Trophoblast cell (in vitro differentiated cells and primary cell): ENCODE data around the gene HOXB7.

Experiments used
- DNase-seq, 2 donors: peaks; one replicate each; pipeline ENCODE4 v3.0.0-alpha.2; 2016
- H2AFZ ChIP-seq: 2 replicates; pipeline ENCODE4 v1.6.1; 2013; ENCODE audit warnings: low read length, moderate library complexity, mild to moderate bottlenecking; ENCODE audit not compliant: insufficient read depth, poor library complexity
- H2AK5ac ChIP-seq: 2 replicates; pipeline ENCODE4 v1.6.1; 2013; ENCODE audit warnings: mild to moderate bottlenecking, low read length
- H2BK120ac ChIP-seq: 2 replicates; pipeline ENCODE4 v1.6.1; 2013; ENCODE audit warnings: low read length, mild to moderate bottlenecking, moderate library complexity; ENCODE audit not compliant: insufficient read depth, poor library complexity
- H2BK12ac ChIP-seq: 2 replicates; pipeline ENCODE4 v1.6.1; 2013; ENCODE audit warnings: mild to moderate bottlenecking, low read length, moderate library complexity
- H2BK5ac ChIP-seq: 2 replicates; pipeline ENCODE4 v1.6.1; 2013; ENCODE audit warnings: low read length, low read depth, moderate library complexity, mild to moderate bottlenecking; ENCODE audit not compliant: poor library complexity
- H3K14ac ChIP-seq: 2 replicates; pipeline ENCODE4 v1.6.1; 2013; ENCODE audit warnings: mild to moderate bottlenecking, low read length
- H3K18ac ChIP-seq: 2 replicates; pipeline ENCODE4 v1.6.1; 2013; ENCODE audit warnings: mild to moderate bottlenecking, low read length
- H3K23ac ChIP-seq: 2 replicates; pipeline ENCODE4 v1.6.1; 2013; ENCODE audit warnings: low read length
- H3K27ac ChIP-seq: 2 replicates; pipeline ENCODE4 v1.5.1; 2013; ENCODE audit warnings: low read depth, mild to moderate bottlenecking, inconsistent platforms, low read length, moderate library complexity
- H3K27me3 ChIP-seq: 2 replicates; pipeline ENCODE4 v1.6.1; 2013; ENCODE audit warnings: inconsistent platforms, mild to moderate bottlenecking, low read length, moderate library complexity; ENCODE audit not compliant: insufficient read depth
- H3K36me3 ChIP-seq, 2 experiments: 1 replicate in 1 of 2; 2 replicates in 1 of 2; pipeline ENCODE4 v1.6.1; 2013; ENCODE audit warnings: low read length in 2 of 2, mild to moderate bottlenecking in 2 of 2, moderate library complexity in 1 of 2; ENCODE audit not compliant: insufficient read depth in 2 of 2, control insufficient read depth in 1 of 2
- H3K4ac ChIP-seq: 2 replicates; pipeline ENCODE4 v1.6.1; 2013; ENCODE audit warnings: low read depth, mild to moderate bottlenecking, low read length, moderate library complexity
- H3K4me1 ChIP-seq, 2 experiments: 1 replicate in 1 of 2; 2 replicates in 1 of 2; pipeline ENCODE4 v1.6.1; 2013; ENCODE audit warnings: low read length in 2 of 2, mild to moderate bottlenecking in 2 of 2, moderate library complexity in 1 of 2; ENCODE audit not compliant: insufficient read depth in 2 of 2, control insufficient read depth in 1 of 2
- H3K4me2 ChIP-seq: 2 replicates; pipeline ENCODE4 v1.6.1; 2013; ENCODE audit warnings: inconsistent platforms, mild to moderate bottlenecking, low read length, moderate library complexity
- H3K4me3 ChIP-seq: 2 replicates; pipeline ENCODE4 v1.5.1; 2013; ENCODE audit warnings: mild to moderate bottlenecking, low read depth, low read length, inconsistent platforms
- H3K79me1 ChIP-seq: one replicate; pipeline ENCODE4 v1.6.1; 2013; ENCODE audit warnings: low read length
- H3K79me2 ChIP-seq: 2 replicates; pipeline ENCODE4 v1.6.1; 2013; ENCODE audit warnings: low read length, mild to moderate bottlenecking; ENCODE audit not compliant: control insufficient read depth, insufficient read depth, poor library complexity
- H3K9ac ChIP-seq: 2 replicates; pipeline ENCODE4 v1.6.1; 2013; ENCODE audit warnings: mild to moderate bottlenecking, low read length
- H3K9me3 ChIP-seq: 2 replicates; pipeline ENCODE4 v1.6.1; 2013; ENCODE audit warnings: low read depth, mild to moderate bottlenecking, control low read depth, inconsistent platforms, low read length; ENCODE audit not compliant: insufficient read depth
- H4K12ac ChIP-seq: 2 replicates; pipeline ENCODE4 v1.6.1; 2013; ENCODE audit warnings: low read depth, mild to moderate bottlenecking, low read length, moderate library complexity
- H4K8ac ChIP-seq: 2 replicates; pipeline ENCODE4 v1.6.1; 2013; ENCODE audit warnings: low read depth, mild to moderate bottlenecking, low read length, moderate library complexity
- H4K91ac ChIP-seq: one replicate; pipeline ENCODE4 v1.6.1; 2013; ENCODE audit warnings: low read depth, mild to moderate bottlenecking, low read length, moderate library complexity
- WGBS: extraction: QIAGEN DNeasy Blood & Tissue Kit; methylation state at CpG from one replicate; pipeline ENCODE4 v1.1.7; 2013; ENCODE audit warnings: missing lambda C conversion rate; ENCODE audit not compliant: insufficient read length, insufficient coverage; ENCODE audit errors: extremely low coverage; 5-methylcytosine and 5-hydroxymethylcytosine counted together

The HOXB7 gene

GRCh38 chr17:48586355-48587258 lies 24.2 kb downstream of the HOXB7 start:
- H3K23ac ChIP-seq, result no peak overlapping the region
- peak overlapping the region; percentile 24 for H2BK120ac ChIP-seq
- peak overlapping the region; percentile 35 for H2AFZ ChIP-seq
- no peak for DNase-seq
- H3K4me1 ChIP-seq, result peaks cover 33 to 42% of the 10 kb centered on the region in 2 experiments
- H4K91ac ChIP-seq, result peak overlapping the region; percentile 49
- peaks cover 11% of the 10 kb centered on the region for H3K79me1 ChIP-seq
- no peak overlapping the region for H3K9ac ChIP-seq
- peak overlapping the region; percentile 15 for H3K18ac ChIP-seq
- no peak overlapping the region for H3K14ac ChIP-seq
- H3K4me2 ChIP-seq, result peak overlapping the region; percentile 64
- H3K27me3 ChIP-seq, result peaks cover 3% of the 10 kb centered on the region
- peak overlapping the region; percentile 29 for H2AK5ac ChIP-seq
- H4K12ac ChIP-seq, result no peak overlapping the region
- WGBS, result no CpG with 5 or more reads among the region's 34 CpGs
- H3K4ac ChIP-seq, result no peak overlapping the region
- H3K36me3 ChIP-seq, result no peaks in the 10 kb centered on the region
- peaks cover 2% of the 10 kb centered on the region for H3K79me2 ChIP-seq
- peak overlapping the region; percentile 47 for H2BK12ac ChIP-seq
- no peak overlapping the region for H2BK5ac ChIP-seq
- peak overlapping the region; percentile 32 for H4K8ac ChIP-seq
- no peak overlapping the region for H3K4me3 ChIP-seq
- H3K9me3 ChIP-seq, result no peaks in the 10 kb centered on the region
- H3K27ac ChIP-seq, result no peak overlapping the region

- Histone ChIP-seq H3K23ac (no peak overlapping the region), H3K4ac (no peak overlapping the region), H4K12ac (no peak overlapping the region), H2BK5ac (no peak overlapping the region), H3K14ac (no peak overlapping the region), H2BK120ac (no peak overlapping the region), H3K27me3 (peaks cover 3% of the 10 kb centered on the region), H4K91ac (no peak overlapping the region), H3K27ac (no peak overlapping the region), H2AK5ac (no peak overlapping the region), H3K9ac (no peak overlapping the region), H3K4me3 (no peak overlapping the region), H3K36me3 (no peaks in the 10 kb centered on the region), H2BK12ac (no peak overlapping the region), H3K79me1 (peaks cover 9% of the 10 kb centered on the region), H3K9me3 (no peaks in the 10 kb centered on the region), H3K18ac (no peak overlapping the region), H3K79me2 (peaks cover 2% of the 10 kb centered on the region), H3K4me1 (peaks cover 28 to 34% of the 10 kb centered on the region in 2 experiments), H2AFZ (no peak overlapping the region), H4K8ac (no peak overlapping the region), H3K4me2 (peak overlapping the region; percentile 16)
- DNase-seq, result no peak
- no CpG with 5 or more reads among the region's 2 CpGs for WGBS
These were observed 26.5 kb downstream of the HOXB7 start for GRCh38 chr17:48584223-48584741.

- no peak overlapping the region for H3K4ac ChIP-seq
- no CpG with 5 or more reads among the region's 3 CpGs for WGBS
- no peak for DNase-seq
These were observed 27.1 kb downstream of the HOXB7 start for GRCh38 chr17:48583708-48584222.

GRCh38 chr17:48582750-48583069 lies 28.1 kb downstream of the HOXB7 start:
- no peak overlapping the region for H3K9ac ChIP-seq
- peaks cover 3% of the 10 kb centered on the region for H3K27me3 ChIP-seq
- H3K36me3 ChIP-seq, result no peaks in the 10 kb centered on the region
- no peak overlapping the region for H4K12ac ChIP-seq
- no peak overlapping the region for H3K4me3 ChIP-seq
- no peak overlapping the region for H3K27ac ChIP-seq
- WGBS, result no CpG with 5 or more reads among the region's 7 CpGs
- no peak overlapping the region for H2AFZ ChIP-seq
- H3K18ac ChIP-seq, result no peak overlapping the region
- H2AK5ac ChIP-seq, result no peak overlapping the region
- H3K23ac ChIP-seq, result no peak overlapping the region
- peaks cover 17% of the 10 kb centered on the region for H3K79me1 ChIP-seq
- peaks cover 7% of the 10 kb centered on the region for H3K79me2 ChIP-seq
- DNase-seq, result no peak
- H2BK12ac ChIP-seq, result no peak overlapping the region
- H3K4ac ChIP-seq, result peak overlapping the region; percentile 8
- no peaks in the 10 kb centered on the region for H3K9me3 ChIP-seq
- H3K14ac ChIP-seq, result peak overlapping the region; percentile 17
- H2BK5ac ChIP-seq, result no peak overlapping the region
- no peak overlapping the region for H2BK120ac ChIP-seq
- H3K4me1 ChIP-seq, result peaks cover 27 to 29% of the 10 kb centered on the region in 2 experiments
- H3K4me2 ChIP-seq, result peak overlapping the region; percentile 57
- H4K91ac ChIP-seq, result no peak overlapping the region
- no peak overlapping the region for H4K8ac ChIP-seq

More at GRCh38 chr17:48583708-48584222, 27.1 kb downstream of the HOXB7 start:
- no peak overlapping the region for H2BK5ac ChIP-seq
- no peak overlapping the region for H3K23ac ChIP-seq
- no peak overlapping the region for H3K27ac ChIP-seq
- peaks cover 2% of the 10 kb centered on the region for H3K79me2 ChIP-seq
- H2BK120ac ChIP-seq, result no peak overlapping the region
- peaks cover 10% of the 10 kb centered on the region for H3K79me1 ChIP-seq
- no peak overlapping the region for H3K9ac ChIP-seq
- no peak overlapping the region for H2AFZ ChIP-seq
- no peak overlapping the region for H4K8ac ChIP-seq
- no peaks in the 10 kb centered on the region for H3K36me3 ChIP-seq
- peaks cover 3% of the 10 kb centered on the region for H3K27me3 ChIP-seq
- H4K91ac ChIP-seq, result no peak overlapping the region
- no peak overlapping the region for H2BK12ac ChIP-seq
- no peaks in the 10 kb centered on the region for H3K9me3 ChIP-seq
- H3K18ac ChIP-seq, result no peak overlapping the region
- no peak overlapping the region for H4K12ac ChIP-seq
- no peak overlapping the region for H2AK5ac ChIP-seq
- H3K4me2 ChIP-seq, result no peak overlapping the region
- H3K4me1 ChIP-seq, result peaks cover 30 to 36% of the 10 kb centered on the region in 2 experiments
- no peak overlapping the region for H3K14ac ChIP-seq
- H3K4me3 ChIP-seq, result no peak overlapping the region
